ENCODE data around the gene LIF.

LIF gene

DNA sequence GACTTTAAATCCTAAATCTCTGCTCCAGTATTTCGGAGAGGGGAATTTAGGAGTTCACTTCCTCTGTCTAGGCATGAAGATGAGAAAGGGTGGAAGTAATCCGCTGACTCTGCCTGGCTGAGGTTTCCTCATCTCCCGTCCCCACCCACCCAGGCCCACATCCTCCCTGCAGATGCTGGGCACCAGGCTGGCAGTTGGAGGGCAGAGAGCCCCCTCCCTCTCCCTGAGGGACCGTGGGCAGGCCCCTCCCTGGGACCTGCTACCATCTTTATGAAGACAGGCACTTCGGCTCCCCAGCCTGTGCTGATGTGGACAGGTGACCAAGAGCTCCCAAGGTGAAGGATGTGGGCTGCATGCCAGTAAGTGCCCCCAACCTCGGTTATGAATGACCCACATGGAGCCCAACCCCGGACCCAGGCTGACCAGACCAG, 36.1 kb upstream of the LIF start:
- no peak overlapping the region for H3K27ac ChIP-seq
- TF ChIP-seq, protein P1, sequence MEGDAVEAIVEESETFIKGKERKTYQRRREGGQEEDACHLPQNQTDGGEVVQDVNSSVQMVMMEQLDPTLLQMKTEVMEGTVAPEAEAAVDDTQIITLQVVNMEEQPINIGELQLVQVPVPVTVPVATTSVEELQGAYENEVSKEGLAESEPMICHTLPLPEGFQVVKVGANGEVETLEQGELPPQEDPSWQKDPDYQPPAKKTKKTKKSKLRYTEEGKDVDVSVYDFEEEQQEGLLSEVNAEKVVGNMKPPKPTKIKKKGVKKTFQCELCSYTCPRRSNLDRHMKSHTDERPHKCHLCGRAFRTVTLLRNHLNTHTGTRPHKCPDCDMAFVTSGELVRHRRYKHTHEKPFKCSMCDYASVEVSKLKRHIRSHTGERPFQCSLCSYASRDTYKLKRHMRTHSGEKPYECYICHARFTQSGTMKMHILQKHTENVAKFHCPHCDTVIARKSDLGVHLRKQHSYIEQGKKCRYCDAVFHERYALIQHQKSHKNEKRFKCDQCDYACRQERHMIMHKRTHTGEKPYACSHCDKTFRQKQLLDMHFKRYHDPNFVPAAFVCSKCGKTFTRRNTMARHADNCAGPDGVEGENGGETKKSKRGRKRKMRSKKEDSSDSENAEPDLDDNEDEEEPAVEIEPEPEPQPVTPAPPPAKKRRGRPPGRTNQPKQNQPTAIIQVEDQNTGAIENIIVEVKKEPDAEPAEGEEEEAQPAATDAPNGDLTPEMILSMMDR (conservative IDR thresholded peaks at IDR 0.05): no peak

DNA sequence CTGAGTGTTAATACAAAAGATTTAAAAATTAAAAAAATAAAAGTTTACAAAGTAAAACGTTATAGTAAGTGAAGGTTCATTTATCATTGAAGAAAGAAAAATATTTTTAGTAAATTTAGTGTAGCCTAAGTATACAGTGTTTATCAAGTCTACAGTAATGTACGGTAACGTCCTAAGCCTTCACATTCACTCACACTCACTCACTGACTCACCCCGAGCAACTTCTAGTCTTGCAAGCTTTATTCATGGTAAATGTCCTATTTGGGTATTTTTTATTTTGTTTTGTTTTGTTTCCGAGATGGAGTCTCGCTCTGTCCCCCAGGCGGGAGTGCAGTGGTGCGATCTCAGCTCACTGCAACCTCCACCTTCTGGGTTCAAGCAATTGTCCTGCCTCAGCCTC, 33.9 kb upstream of the LIF start:
- TF ChIP-seq, protein P1 (conservative IDR thresholded peaks at IDR 0.05): no peak
- H3K27ac ChIP-seq: no peak overlapping the region

DNA sequence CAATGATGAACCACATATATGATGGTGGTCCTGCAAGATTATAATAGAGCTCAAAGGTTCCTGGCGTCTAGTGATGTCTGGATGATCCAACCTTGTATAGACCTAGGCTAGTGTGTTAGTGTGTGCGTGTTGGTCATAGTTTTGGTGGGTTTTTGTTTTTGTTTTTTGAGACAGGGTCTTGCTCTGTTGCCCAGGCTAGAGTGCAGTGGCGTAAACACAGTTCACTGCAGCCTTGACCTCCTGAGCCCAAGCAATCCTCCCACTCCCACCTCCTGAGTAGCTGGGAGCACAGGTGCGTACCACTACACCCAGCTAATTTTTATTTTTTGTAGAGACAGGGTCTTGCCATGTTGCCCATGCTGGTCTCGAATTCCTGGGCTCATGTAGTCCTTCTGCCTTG, 33.4 kb upstream of the LIF start:
- H3K27ac ChIP-seq: no peak overlapping the region
- TF ChIP-seq, protein P1 (conservative IDR thresholded peaks at IDR 0.05): no peak

DNA sequence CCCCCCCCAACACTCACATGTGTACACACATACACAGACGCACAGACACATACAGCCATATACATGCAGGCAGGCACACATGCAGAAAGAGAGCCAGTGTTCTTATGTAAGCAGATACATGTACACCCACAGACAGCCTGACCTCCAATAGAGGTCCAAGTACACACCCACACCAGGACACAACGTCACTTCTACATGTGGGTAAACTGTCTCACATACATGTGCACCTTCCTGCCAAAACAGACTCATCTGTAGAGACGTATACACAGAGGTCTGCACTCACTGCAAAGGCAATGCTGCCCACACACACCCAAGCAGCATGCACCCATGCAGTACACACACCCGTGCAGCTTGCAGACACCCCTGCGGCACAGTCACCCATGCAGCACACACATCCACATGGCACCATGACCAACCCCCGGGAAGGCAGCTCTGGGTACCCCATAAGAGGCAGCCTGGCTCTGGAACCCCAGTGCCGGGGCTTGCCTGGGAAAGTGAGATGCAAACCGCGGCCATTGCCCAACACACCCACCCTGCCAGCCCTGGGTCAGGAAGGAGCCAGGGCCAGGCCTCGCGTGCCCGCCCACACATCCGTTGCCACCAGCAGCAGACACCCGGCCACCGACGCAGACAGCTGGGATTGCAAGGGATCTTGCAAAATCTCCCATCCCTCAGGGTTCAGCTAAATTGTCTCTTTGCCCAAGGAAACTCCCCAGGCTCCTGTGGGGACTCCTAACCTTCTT, 32.7 kb upstream of the LIF start:
- no peak overlapping the region for H3K27ac ChIP-seq
- TF ChIP-seq, protein P1 (conservative IDR thresholded peaks at IDR 0.05): no peak

DNA sequence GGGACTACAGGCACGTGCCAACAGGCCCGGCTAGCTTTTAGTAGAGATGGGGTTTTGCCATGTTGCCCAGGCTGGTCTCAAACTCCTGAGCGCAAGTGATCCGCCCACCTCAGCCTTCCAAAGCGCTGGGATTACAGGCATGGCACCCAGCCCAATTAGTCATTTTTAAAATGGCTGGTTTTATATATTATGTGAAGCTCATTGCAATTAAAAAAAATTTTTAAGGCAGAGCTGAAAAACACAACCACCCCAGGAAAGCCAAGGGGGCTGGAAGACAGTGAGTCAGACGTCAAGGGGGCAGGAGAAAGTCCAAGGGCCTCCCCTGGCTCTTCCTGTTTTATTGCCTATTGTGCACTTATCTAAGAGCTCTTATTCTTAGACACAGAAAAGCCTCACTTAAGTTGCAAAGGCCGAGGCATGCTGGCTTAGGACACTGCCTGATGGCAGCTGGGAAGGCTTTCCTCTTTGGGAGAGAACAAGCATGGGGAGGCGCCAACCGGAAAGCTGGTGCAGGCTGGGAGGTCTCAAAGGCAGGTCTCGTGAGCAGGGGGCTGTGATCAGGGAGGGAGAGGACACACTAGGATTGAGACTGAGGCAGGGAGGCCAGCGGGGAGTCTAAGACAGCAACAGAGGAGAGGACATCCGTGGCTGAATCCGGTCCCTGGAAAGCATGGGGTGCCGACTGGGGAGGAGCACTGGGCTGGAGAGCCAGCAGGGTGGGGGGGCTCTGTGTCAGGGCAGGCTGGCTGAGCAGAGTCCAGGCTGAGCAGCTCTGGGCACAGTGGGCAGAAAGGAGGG, 31.2 kb upstream of the LIF start:
- no peak overlapping the region for H3K27ac ChIP-seq
- TF ChIP-seq, protein P1 (conservative IDR thresholded peaks at IDR 0.05): no peak

DNA sequence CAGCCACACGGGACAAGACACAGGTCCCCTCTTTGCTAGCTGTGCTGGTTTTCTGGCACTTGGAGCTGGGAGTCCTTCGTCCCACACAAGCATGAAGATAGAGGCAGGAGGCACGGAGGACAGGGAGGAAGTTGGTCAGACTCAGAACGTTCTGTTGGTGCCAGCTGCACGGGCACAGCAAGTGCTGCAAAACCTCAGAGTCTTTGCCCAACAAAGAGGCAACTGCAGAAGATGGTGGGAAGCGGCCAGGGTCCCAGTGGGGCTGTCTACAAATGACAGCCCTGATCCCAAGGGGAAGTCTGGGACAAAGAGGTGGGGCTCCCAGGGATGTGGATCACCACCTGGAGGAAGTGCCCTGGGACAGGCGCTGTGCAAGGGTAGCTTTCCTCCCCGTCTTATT, 29.5 kb upstream of the LIF start:
- TF ChIP-seq, protein P1 (conservative IDR thresholded peaks at IDR 0.05): no peak
- no peak overlapping the region for H3K27ac ChIP-seq

DNA sequence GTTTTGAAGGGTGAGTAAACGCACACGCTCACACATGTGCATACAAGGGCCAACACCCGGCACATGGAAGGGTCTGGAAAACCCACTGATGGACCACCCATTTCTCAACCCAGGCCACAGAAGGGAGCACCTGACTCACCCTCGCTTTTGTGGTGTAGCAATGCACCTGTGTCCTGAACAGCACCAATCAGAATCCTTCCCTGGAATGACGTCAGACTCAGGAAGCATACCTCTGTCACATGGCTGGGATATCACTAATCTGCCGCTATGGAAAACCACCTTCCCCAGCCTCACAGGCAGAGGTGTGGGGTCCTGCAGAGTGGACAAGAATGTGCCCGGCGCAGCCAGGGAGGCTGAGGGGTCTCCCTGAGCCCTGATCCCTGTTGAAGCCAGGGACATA, 29.1 kb upstream of the LIF start:
- TF ChIP-seq, protein P1 (conservative IDR thresholded peaks at IDR 0.05): no peak
- no peak overlapping the region for H3K27ac ChIP-seq
